Spleen (tissue), 11 donors: ENCODE data around the gene IL1RAPL2. TPM values are rescaled to one million over a fixed set of nuclear protein-coding genes. Genes with fewer than 3 reads are reported as not detected.

Source experiments
- DNase-seq: peaks from one replicate; pipeline ENCODE4 v3.0.0-alpha.2; 2020
- H3K27ac ChIP-seq, 8 donors: fragments of 200-600 bp; sonication (generic) in 7 of 8; 1 replicate in 4 of 8; 2 replicates in 4 of 8; pipeline versions ENCODE4 v1.5.0 to v1.8.0; 2016 to 2021; ENCODE audit warnings: inconsistent platforms in 4 of 8, mild to moderate bottlenecking in 4 of 8, moderate library complexity in 1 of 8
- H3K27me3 ChIP-seq, 7 donors: fragments of 200-600 bp; sonication (generic) in 6 of 7; replicated peaks in 1 of 7; 1 replicate in 4 of 7; 2 replicates in 3 of 7; pipeline versions ENCODE4 v1.5.0 to v1.8.0; 2016 to 2021; ENCODE audit warnings: inconsistent platforms in 3 of 7, mild to moderate bottlenecking in 1 of 7
- H3K36me3 ChIP-seq, 6 donors: fragments of 200-600 bp; sonication (generic) in 5 of 6; 1 replicate in 4 of 6; 2 replicates in 2 of 6; pipeline versions ENCODE4 v1.5.0 to v1.8.0; 2016 to 2021; ENCODE audit warnings: inconsistent platforms in 2 of 6
- H3K4me1 ChIP-seq, 6 donors: fragments of 200-600 bp; sonication (generic) in 5 of 6; 1 replicate in 3 of 6; 2 replicates in 3 of 6; pipeline versions ENCODE4 v1.5.0 to v1.8.0; 2016 to 2021; ENCODE audit warnings: inconsistent platforms in 3 of 6
- H3K4me3 ChIP-seq, 8 donors: fragments of 200-600 bp; sonication (generic) in 7 of 8; 1 replicate in 4 of 8; 2 replicates in 4 of 8; pipeline versions ENCODE4 v1.5.0 to v1.8.0; 2016 to 2021; ENCODE audit warnings: inconsistent platforms in 4 of 8, mild to moderate bottlenecking in 4 of 8, moderate library complexity in 2 of 8
- H3K9me3 ChIP-seq, 8 donors: fragments of 200-600 bp; sonication (generic) in 7 of 8; 1 replicate in 4 of 8; 2 replicates in 4 of 8; pipeline versions ENCODE4 v1.5.0 to v1.8.0; 2016 to 2021; ENCODE audit warnings: inconsistent platforms in 4 of 8
- POLR2A ChIP-seq, 3 donors: fragments of 450-650 bp; IDR thresholded peaks; one replicate each; pipeline ENCODE4 v1.5.1; 2017; ENCODE audit warnings: antibody characterized with exemption in 3 of 3, mild to moderate bottlenecking in 1 of 3
- POLR2AphosphoS5 ChIP-seq, 3 donors: sonication (generic); formaldehyde crosslinking; IDR thresholded peaks; one replicate each; pipeline ENCODE4 v1.5.1; 2017; ENCODE audit warnings: antibody characterized with exemption in 3 of 3
- WGBS, 5 donors: extraction: QIAGEN DNeasy Blood & Tissue Kit in 3 of 5; methylation state at CpG; one replicate each; pipeline versions ENCODE4 v1.1.5 to v1.1.7; 2013 to 2018; 5-methylcytosine and 5-hydroxymethylcytosine counted together
- intact Hi-C: fragments of 100-400 bp; cut with DNase I; formaldehyde crosslinking; loops from one replicate; pipeline ENCODE4 v1.15.0; 2023; ENCODE audit warnings: low total_unique reads
- polyA plus RNA-seq, 3 donors: library from polyadenylated mRNA; stranded (reverse); fragments of 200-250 nt; gene quantifications; one replicate each; pipeline ENCODE4 v1.2.1, GENCODE V29; 2013
- total RNA-seq, 7 donors: library from RNA; depleted of rRNA in 3 of 7; stranded (reverse); fragments of >200 nt in 3 of 7; fragmentation: NEBNext Ultra II Directional in 4 of 7; extraction: Animal tissue kit (Norgen Biotek cat#: 25700) in 4 of 7; gene quantifications; one replicate each; pipeline versions ENCODE4 v1.1.0 to v1.2.1, GENCODE V29; 2016 to 2021
- TF ChIP-seq, protein P1 (sequence below), 11 experiments: fragments of 200-600 bp in 7 of 11; fragments of 450-650 bp in 4 of 11; sonication (generic) in 4 of 11; IDR thresholded peaks in 8 of 11; conservative IDR thresholded peaks in 3 of 11; 1 replicate in 7 of 11; 2 replicates in 4 of 11; pipeline versions ENCODE4 v1.4.0 to v1.8.0; 2016 to 2021; ENCODE audit warnings: antibody characterized with exemption in 11 of 11, inconsistent platforms in 4 of 11, mild to moderate bottlenecking in 1 of 11
- donor health status: healthy with polysubstance abuse.
- donor health status: DM: no; HTN: no; CAD: no; lungs with moderate emphysema.
- donor health status: DM: no; HTN: no; CAD: no.
- donor health status: Bipolar disorder and iron deficiency.
- donor health status: healthy.
- donor health status: DM: no; HTN: no; CAD: no.
- donor health status: DM: yes; HTN: yes; CAD: no.

IL1RAPL2 gene
- total and polyA plus RNA-seq, 10 donors, result not detected

DNA sequence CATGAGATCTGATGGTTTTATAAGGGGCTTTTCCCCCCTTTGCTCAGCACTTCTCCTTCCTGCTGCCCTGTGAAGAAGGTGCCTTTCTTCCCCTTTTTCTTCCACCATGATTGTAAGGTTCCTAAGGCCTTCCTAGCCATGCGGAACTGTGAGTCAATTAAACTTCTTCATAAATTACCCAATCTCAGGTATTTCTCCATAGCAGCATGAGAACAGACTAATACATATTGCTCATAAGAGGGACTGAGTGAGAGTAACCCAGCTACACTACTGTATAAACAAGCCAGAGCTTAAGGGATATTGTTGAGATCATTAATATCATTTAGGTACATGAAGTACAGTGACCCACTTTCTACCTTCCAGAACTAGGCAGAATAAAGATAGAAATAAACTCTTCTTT, 551.6 kb downstream of the IL1RAPL2 start:
- 78 to 100% (median 96%) methylated on average over 1 of the region's 1 CpG for WGBS, 5 donors
- Histone ChIP-seq H3K36me3 (no peaks in the 10 kb centered on the region), H3K4me3 (no peak overlapping the region), H3K27me3 (peaks cover 0 to 3% (median 0%) of the 10 kb centered on the region in 7 donors), H3K4me1 (no peaks in the 10 kb centered on the region), H3K9me3 (no peaks in the 10 kb centered on the region), H3K27ac (no peak overlapping the region)
- intact Hi-C loops, result no loop called here
- no peak for TF ChIP-seq POLR2AphosphoS5 (IDR thresholded peaks at IDR 0.05)
- TF ChIP-seq, protein P1, sequence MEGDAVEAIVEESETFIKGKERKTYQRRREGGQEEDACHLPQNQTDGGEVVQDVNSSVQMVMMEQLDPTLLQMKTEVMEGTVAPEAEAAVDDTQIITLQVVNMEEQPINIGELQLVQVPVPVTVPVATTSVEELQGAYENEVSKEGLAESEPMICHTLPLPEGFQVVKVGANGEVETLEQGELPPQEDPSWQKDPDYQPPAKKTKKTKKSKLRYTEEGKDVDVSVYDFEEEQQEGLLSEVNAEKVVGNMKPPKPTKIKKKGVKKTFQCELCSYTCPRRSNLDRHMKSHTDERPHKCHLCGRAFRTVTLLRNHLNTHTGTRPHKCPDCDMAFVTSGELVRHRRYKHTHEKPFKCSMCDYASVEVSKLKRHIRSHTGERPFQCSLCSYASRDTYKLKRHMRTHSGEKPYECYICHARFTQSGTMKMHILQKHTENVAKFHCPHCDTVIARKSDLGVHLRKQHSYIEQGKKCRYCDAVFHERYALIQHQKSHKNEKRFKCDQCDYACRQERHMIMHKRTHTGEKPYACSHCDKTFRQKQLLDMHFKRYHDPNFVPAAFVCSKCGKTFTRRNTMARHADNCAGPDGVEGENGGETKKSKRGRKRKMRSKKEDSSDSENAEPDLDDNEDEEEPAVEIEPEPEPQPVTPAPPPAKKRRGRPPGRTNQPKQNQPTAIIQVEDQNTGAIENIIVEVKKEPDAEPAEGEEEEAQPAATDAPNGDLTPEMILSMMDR (IDR thresholded peaks at IDR 0.05 in 8 of 11, conservative IDR thresholded peaks at IDR 0.05 in 3 of 11), result no peak
- no peak for DNase-seq

DNA sequence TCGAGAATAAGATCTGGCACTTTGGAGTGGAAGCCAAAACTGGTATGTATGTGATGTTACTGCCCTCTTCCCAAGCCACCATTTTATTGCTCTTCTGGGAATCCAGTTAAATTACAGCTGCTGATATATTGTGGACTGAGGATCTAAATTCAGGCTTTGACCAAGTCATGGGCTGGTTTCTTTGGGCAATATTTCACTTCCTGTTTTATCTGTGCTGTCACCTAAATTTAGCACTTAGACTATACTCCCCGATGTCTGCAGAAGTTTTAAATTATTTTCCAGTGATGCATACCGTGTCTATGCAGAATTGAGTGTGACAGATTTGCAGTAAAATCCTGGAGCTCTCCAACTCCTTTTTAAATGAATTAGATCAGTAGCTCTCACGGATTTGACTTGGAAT, 554.5 kb downstream of the IL1RAPL2 start:
- no peaks in the 10 kb centered on the region for H3K9me3 ChIP-seq
- intact Hi-C loops, result no loop called here
- no peaks in the 10 kb centered on the region for H3K36me3 ChIP-seq
- H3K4me1 ChIP-seq, result no peaks in the 10 kb centered on the region
- TF ChIP-seq, protein P1 (IDR thresholded peaks at IDR 0.05 in 8 of 11, conservative IDR thresholded peaks at IDR 0.05 in 3 of 11), result no peak
- TF ChIP-seq POLR2AphosphoS5 (IDR thresholded peaks at IDR 0.05) (no peak), POLR2A (IDR thresholded peaks at IDR 0.05) (no peak)
- WGBS, 5 donors, result 40 to 59% (median 48%) methylated on average over 4 of the region's 4 CpGs
- no peak overlapping the region for H3K27ac ChIP-seq
- peaks cover 0 to 6% (median 0%) of the 10 kb centered on the region in 7 donors for H3K27me3 ChIP-seq
- no peak overlapping the region for H3K4me3 ChIP-seq
- no peak for DNase-seq

DNA sequence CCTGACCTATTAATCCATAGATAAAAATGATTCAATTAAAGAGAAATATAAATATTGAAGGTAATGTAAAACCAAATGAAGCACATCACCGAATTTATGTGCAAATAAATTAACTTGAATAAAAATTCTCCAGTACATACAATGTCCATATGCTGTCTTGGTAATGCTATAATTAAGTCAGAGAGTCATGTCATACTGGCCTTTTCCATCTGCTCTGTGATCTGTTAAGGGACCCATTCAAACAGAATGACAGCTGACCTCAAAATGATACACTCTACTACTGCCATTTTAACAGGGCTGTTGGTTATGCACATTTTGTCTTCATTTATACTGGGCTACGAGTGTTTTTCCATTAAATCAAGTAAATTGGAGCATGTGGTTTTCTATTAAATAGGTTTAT, 555.2 kb downstream of the IL1RAPL2 start:
- H3K27ac ChIP-seq, result no peak overlapping the region
- TF ChIP-seq, protein P1 (IDR thresholded peaks at IDR 0.05 in 8 of 11, conservative IDR thresholded peaks at IDR 0.05 in 3 of 11), result no peak
- TF ChIP-seq POLR2A (IDR thresholded peaks at IDR 0.05) (no peak), POLR2AphosphoS5 (IDR thresholded peaks at IDR 0.05) (no peak)
- H3K9me3 ChIP-seq, result no peaks in the 10 kb centered on the region
- H3K27me3 ChIP-seq, result peaks cover 0 to 6% (median 0%) of the 10 kb centered on the region in 7 donors
- intact Hi-C loops, result no loop called here
- no peak for DNase-seq
- 56 to 80% (median 72%) methylated on average over 2 of the region's 2 CpGs for WGBS, 5 donors
- H3K4me1 ChIP-seq, result no peaks in the 10 kb centered on the region
- no peaks in the 10 kb centered on the region for H3K36me3 ChIP-seq
- no peak overlapping the region for H3K4me3 ChIP-seq

DNA sequence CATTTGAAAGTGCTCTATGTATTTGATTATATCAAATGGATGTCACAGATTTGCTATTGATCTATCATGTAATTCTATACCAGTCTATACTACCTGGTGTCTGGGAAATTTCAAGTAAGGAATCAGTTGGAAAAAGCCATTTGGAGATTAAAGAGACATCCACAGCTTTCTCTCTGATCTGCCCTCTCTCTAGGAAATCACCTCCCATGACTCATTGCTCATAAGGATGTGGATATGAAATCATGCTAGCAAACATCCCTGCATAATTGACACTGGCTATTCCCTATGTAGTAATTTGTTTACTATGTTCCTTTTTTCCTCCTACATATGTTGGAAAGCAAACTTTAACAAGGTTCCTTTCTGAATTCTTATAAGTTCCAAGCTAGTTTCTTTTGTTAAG, 560.2 kb downstream of the IL1RAPL2 start:
- H3K36me3 ChIP-seq, result no peaks in the 10 kb centered on the region
- intact Hi-C loops, result no loop called here
- DNase-seq, result no peak
- H3K9me3 ChIP-seq, result no peaks in the 10 kb centered on the region
- no peak overlapping the region for H3K4me3 ChIP-seq
- H3K27ac ChIP-seq, result no peak overlapping the region
- H3K27me3 ChIP-seq, result peaks cover 0 to 6% (median 0%) of the 10 kb centered on the region in 7 donors
- no peaks in the 10 kb centered on the region for H3K4me1 ChIP-seq
- TF ChIP-seq, protein P1 (IDR thresholded peaks at IDR 0.05 in 8 of 11, conservative IDR thresholded peaks at IDR 0.05 in 3 of 11), result no peak
- TF ChIP-seq POLR2AphosphoS5 (IDR thresholded peaks at IDR 0.05), result no peak
- no peak for TF ChIP-seq POLR2A (IDR thresholded peaks at IDR 0.05)
